Muscle of arm (tissue), 12 donors: ENCODE results near the gene RPLP2. TPM values are rescaled to one million over a fixed set of nuclear protein-coding genes. Genes with fewer than 3 reads are reported as not detected.

Experiments
- DNase-seq: peaks from one replicate; pipeline ENCODE4 v3.0.0-alpha.2; 2013
- polyA plus RNA-seq, 12 donors: library from polyadenylated mRNA; unstranded; fragments of 120-200 nt; gene quantifications; one replicate each; pipeline ENCODE4 v1.2.1, GENCODE V29; 2013; ENCODE audit not compliant: insufficient read length in 12 of 12

Gene RPLP2
- polyA plus RNA-seq, 12 donors: 1,154 to 1,810 (median 1,407) TPM

- DNase-seq: peak; percentile 78
Measured at GRCh38 chr11:859394-860131, 49.8 kb downstream of the RPLP2 start.

DNA sequence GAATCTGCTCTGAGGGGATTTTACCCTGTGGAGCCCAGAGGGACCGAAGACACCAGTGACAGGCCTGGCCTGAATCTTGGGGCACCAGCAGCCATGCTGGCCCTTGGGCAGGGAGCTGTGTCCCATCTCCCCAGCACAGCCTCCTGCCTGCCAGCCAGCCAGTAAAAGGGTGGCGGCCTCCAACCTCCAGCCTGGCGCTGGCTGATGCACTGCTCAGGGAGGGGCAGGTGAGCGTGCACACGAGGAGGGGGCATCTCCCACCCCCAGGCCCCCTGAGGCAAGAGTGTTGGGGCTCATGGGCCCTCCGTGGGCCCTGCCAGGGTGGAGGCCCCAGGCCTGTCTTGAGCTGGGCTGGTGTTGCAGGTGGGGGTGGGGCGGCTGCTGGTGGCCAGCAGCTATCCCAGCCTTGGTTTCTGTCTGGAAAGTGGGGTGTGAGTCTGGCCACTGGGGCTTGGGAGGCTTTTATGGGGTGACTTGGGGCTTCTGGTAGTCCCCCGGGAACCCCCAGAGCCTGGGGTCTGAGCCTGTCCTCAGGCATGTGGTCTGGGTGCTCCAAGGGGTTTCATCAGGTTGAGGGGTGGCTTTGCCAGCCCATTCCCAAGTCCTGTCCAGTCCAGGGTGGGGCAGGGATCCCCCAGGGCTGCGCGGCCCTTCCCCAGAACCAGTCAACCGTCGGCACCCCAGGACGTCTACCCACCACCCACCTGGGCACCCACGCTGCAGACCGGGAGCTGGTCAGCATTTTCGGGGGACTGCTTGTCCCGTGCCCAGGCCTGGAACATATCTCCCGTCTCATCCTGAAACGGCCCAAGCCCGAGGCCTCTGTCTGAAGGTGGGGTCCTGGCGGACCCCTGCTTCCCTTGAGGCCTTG lies 50.7 kb downstream of the RPLP2 start:
- no peak for DNase-seq

GRCh38 chr11:861105-861479 lies 51.3 kb downstream of the RPLP2 start:
- DNase-seq: no peak

DNA sequence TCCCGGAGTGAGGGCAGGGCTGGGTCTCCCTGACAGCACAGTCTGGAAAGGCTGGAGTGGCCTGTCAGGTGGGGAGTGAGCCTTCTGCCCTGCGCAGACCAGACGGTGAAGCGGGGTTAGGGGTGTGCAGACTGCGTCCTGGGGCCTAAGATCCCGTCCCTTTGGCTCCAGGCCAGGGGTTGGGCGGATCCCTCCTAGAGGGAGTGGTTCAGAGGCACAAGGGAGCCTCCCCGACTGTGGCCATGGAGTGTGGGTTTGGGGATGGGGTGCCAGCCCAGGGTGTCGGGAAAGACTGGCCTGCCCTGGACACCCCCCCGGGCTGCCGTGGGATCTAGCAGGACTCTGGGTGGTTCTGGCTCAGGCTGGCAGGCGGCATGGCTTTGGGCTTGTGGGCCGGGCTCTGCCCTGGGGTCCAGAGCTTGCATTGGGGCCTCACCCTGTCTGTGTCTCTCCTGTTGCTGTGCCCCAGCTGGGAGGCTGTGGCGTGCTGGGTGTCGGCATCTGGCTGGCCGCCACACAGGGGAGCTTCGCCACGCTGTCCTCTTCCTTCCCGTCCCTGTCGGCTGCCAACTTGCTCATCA lies 52.4 kb downstream of the RPLP2 start:
- DNase-seq: no peak

Other genes starting within 250 kb of the RPLP2 start
- 1 to 10 TPM in 1 of 12 donors, under 1 TPM in 9, not detected in 2; 0.17 to 2.5 (median 0.50) TPM for gene LMNTD2, start 249.2 kb upstream of the RPLP2 start, polyA plus RNA-seq
- 10 to 100 TPM in 1 of 12 donors, 1 to 10 TPM in 10, not detected in 1; 1.7 to 15.5 (median 2.4) TPM for gene RASSF7, start 249.0 kb upstream of the RPLP2 start, polyA plus RNA-seq
- gene PHRF1, start 233.5 kb upstream of the RPLP2 start, polyA plus RNA-seq: 10 to 100 TPM in 11 of 12 donors, not detected in 1; 13.6 to 31.4 (median 14.8) TPM
- 10 to 100 TPM in 5 of 12 donors, 1 to 10 TPM in 6, not detected in 1; 6.6 to 15.3 (median 9.9) TPM for gene IRF7, start 194.0 kb upstream of the RPLP2 start, polyA plus RNA-seq
- gene CDHR5, start 185.0 kb upstream of the RPLP2 start, polyA plus RNA-seq: 100 to 1,000 TPM in 1 of 12 donors, 1 to 10 TPM in 7, under 1 TPM in 3, not detected in 1; 0.49 to 137 (median 1.7) TPM
- gene SCT, start 182.8 kb upstream of the RPLP2 start, polyA plus RNA-seq: 100 to 1,000 TPM in 1 of 12 donors, 10 to 100 TPM in 9, not detected in 2; 17.6 to 109 (median 52.1) TPM
- under 1 TPM in 9 of 12 donors, not detected in 3; 0.36 to 0.98 (median 0.71) TPM for gene DRD4, start 172.7 kb upstream of the RPLP2 start, polyA plus RNA-seq
- 10 to 100 TPM in 11 of 12 donors, not detected in 1; 20.7 to 41.0 (median 24.3) TPM for gene DEAF1, start 114.7 kb upstream of the RPLP2 start, polyA plus RNA-seq
- gene TMEM80, start 114.2 kb upstream of the RPLP2 start, polyA plus RNA-seq: 10 to 100 TPM in 11 of 12 donors, not detected in 1; 13.0 to 34.8 (median 18.9) TPM
- 10 to 100 TPM in 4 of 12 donors, 1 to 10 TPM in 7, not detected in 1; 1.2 to 54.4 (median 2.7) TPM for gene EPS8L2, start 103.7 kb upstream of the RPLP2 start, polyA plus RNA-seq
- gene TALDO1, start 62.5 kb upstream of the RPLP2 start, polyA plus RNA-seq: 100 to 1,000 TPM in 1 of 12 donors, 10 to 100 TPM in 10, not detected in 1; 53.5 to 102 (median 62.2) TPM
- gene GATD1, start 32.5 kb upstream of the RPLP2 start, polyA plus RNA-seq: 10 to 100 TPM in 11 of 12 donors, not detected in 1; 32.8 to 54.7 (median 36.4) TPM
- under 1 TPM in 10 of 12 donors, not detected in 2; 0.13 to 0.77 (median 0.36) TPM for gene CEND1, start 19.9 kb upstream of the RPLP2 start, polyA plus RNA-seq
- gene SLC25A22, start 11.7 kb upstream of the RPLP2 start, polyA plus RNA-seq: 10 to 100 TPM in 6 of 12 donors, 1 to 10 TPM in 5, not detected in 1; 7.9 to 15.5 (median 10.6) TPM
- 10 to 100 TPM in 1 of 12 donors, 1 to 10 TPM in 10, not detected in 1; 4.5 to 11.4 (median 6.5) TPM for gene PIDD1, start 4.7 kb upstream of the RPLP2 start, polyA plus RNA-seq
- gene PNPLA2, start 8.9 kb downstream of the RPLP2 start, polyA plus RNA-seq: 10 to 100 TPM in 11 of 12 donors, not detected in 1; 19.5 to 40.3 (median 23.8) TPM
- gene CRACR2B, start 18.0 kb downstream of the RPLP2 start, polyA plus RNA-seq: 10 to 100 TPM in 5 of 12 donors, 1 to 10 TPM in 6, not detected in 1; 5.8 to 34.3 (median 9.8) TPM
- 100 to 1,000 TPM in 10 of 12 donors, 10 to 100 TPM in 1, not detected in 1; 75.9 to 300 (median 133) TPM for gene CD151, start 23.0 kb downstream of the RPLP2 start, polyA plus RNA-seq
- gene POLR2L, start 32.6 kb downstream of the RPLP2 start, polyA plus RNA-seq: 100 to 1,000 TPM in 6 of 12 donors, 10 to 100 TPM in 5, not detected in 1; 78.8 to 121 (median 100) TPM
- 100 to 1,000 TPM in 1 of 12 donors, 10 to 100 TPM in 10, not detected in 1; 35.8 to 102 (median 46.9) TPM for gene TSPAN4, start 32.9 kb downstream of the RPLP2 start, polyA plus RNA-seq
- gene CHID1, start 100.8 kb downstream of the RPLP2 start, polyA plus RNA-seq: 10 to 100 TPM in 11 of 12 donors, not detected in 1; 45.9 to 70.1 (median 58.2) TPM
- 100 to 1,000 TPM in 1 of 12 donors, 10 to 100 TPM in 10, not detected in 1; 39.8 to 131 (median 46.5) TPM for gene AP2A2, start 115.9 kb downstream of the RPLP2 start, polyA plus RNA-seq
- 1 to 10 TPM in 1 of 12 donors, under 1 TPM in 9, not detected in 2; 0.10 to 1.4 (median 0.31) TPM for gene MUC6, start 226.8 kb downstream of the RPLP2 start, polyA plus RNA-seq